Subcutaneous adipose tissue (tissue), 4 donors: ENCODE results near the gene MRPL23. TPM values are rescaled to one million over a fixed set of nuclear protein-coding genes. Genes with fewer than 3 reads are reported as not detected.

ENCODE experiments used
- total RNA-seq, 4 donors: library from RNA; depleted of rRNA; stranded (reverse); fragments of >200 nt; gene quantifications; one replicate each; pipeline ENCODE4 v1.1.0, GENCODE V29; 2016
- TF ChIP-seq, protein P1 (sequence below): fragments of 450-650 bp; IDR thresholded peaks from one replicate; pipeline ENCODE4 v1.5.1; 2016; ENCODE audit warnings: low read depth, mild to moderate bottlenecking, control low read depth, antibody characterized with exemption, moderate library complexity

Gene MRPL23
- total RNA-seq, 4 donors from 2014 or later = 113 to 142 (median 116) TPM

- TF ChIP-seq, protein P1, sequence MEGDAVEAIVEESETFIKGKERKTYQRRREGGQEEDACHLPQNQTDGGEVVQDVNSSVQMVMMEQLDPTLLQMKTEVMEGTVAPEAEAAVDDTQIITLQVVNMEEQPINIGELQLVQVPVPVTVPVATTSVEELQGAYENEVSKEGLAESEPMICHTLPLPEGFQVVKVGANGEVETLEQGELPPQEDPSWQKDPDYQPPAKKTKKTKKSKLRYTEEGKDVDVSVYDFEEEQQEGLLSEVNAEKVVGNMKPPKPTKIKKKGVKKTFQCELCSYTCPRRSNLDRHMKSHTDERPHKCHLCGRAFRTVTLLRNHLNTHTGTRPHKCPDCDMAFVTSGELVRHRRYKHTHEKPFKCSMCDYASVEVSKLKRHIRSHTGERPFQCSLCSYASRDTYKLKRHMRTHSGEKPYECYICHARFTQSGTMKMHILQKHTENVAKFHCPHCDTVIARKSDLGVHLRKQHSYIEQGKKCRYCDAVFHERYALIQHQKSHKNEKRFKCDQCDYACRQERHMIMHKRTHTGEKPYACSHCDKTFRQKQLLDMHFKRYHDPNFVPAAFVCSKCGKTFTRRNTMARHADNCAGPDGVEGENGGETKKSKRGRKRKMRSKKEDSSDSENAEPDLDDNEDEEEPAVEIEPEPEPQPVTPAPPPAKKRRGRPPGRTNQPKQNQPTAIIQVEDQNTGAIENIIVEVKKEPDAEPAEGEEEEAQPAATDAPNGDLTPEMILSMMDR = no peak
Measured at GRCh38 chr11:1918436-1919315, 28.5 kb upstream of the MRPL23 start.

DNA sequence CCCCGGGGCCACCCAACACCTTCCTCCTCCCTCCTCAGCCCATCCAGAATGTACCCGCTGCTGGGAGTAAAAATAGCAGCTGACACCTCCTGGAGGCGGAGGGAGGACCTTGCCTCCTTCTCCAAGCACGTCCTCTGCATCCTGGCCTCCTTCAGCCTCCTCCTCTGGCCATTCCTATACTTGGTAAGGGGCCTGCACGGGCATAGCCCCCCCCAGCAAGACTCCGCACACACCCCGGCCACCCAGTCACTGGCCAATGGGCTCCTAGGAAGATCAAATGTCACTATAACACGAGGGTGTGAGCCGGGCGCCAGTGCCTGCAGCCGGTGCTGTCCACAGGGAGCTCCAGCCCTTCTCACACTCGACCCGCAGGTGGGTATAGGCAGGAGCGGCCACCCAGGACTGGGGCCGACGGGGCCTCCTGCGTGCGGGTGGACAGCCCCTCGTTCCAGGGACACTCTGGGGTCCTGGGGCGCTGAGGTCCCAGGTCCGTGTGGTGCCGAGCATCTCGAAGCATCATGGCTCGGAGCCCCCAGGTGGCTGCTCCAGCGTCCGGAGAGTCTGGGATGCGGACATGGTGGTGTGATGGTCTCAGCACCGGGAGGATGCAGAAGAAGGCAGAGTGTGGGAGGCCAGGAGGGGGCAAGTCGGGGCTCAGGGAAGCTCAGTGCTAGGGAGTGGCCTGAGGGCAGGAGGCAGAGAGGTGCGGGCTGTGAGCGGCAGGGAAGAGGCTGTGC lies 27.6 kb upstream of the MRPL23 start, which contains the start of gene TNNT3:
TSS of gene TNNT3 (plus strand) at position 313 of the 737 bp plus-strand sequence. CDS start 3,172 bp downstream, outside the sequence.
- TF ChIP-seq, protein P1 = no peak

- TF ChIP-seq, protein P1 = no peak
Measured at GRCh38 chr11:1920128-1920908, 26.8 kb upstream of the MRPL23 start.

GRCh38 chr11:1920909-1921573 lies 26.1 kb upstream of the MRPL23 start:
- TF ChIP-seq, protein P1 = no peak

DNA sequence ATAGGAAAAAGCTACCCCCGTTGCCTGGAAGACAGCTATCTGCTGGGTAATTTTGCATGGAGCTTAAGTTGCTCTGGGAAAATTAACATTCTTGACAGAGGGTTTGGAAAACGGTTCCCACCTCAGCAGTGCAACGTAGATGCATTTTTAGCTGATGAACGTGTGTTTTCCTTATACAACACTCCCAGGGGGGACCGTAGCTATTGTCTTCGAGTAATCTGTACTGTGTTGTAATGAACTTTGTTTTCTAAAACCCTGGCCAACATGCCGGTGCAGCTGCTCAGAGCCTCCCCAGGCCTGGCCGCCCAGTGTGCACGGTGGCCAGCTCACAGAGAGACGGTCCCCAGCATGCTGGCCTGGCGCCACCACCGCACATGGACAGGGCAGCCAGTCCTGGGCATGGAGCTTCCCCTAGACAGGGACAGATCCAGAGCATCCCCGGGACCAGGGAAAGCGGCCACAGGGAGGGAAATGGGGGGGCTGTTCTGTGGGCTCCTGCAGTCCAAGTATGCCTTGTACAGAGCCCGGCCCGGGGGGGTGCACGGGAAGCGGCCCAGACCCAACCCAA lies 25.5 kb upstream of the MRPL23 start:
- TF ChIP-seq, protein P1 = no peak

DNA sequence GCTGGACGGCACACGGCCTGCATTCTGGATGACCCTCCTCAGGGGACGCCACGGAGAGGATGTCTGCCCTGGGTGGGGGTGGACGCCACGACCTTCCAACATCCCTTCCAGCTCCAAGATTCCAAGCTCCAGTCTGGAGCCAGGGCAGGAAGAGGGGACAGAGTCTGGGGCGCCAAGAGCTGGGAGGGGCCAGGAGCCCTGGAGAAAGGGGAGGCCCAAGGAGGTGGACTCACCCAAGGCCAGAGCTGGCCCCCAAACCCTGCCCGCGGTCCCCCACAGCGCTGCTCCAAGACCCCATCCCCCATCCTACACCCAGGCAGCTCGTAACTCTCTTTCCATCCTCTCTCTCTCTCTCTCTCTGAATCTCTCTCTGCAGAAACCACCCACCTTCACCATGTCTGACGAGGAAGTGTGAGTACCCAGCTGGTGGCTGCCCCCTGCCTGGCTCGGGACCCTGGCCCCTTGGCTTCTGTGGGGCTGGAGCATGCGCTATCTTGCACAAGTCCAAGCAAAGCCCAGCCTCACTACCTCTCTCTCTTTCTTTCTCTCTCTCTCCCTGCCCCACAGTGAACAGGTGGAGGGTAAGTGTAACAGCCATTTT lies 24.6 kb upstream of the MRPL23 start:
- TF ChIP-seq, protein P1 = no peak
